HepG2 (cell line): Measurements from ENCODE around the gene PKP4. TPM values are rescaled to one million over a fixed set of nuclear protein-coding genes. Genes with fewer than 3 reads are reported as not detected.
A peak's percentile ranks its signal among the peaks of the same experiment; 100 is the strongest.

Experiments
- ARID2 ChIP-seq: sonication (generic); formaldehyde crosslinking; IDR thresholded peaks from 2 replicates; pipeline ENCODE4 v1.8.1; 2022; ENCODE audit warnings: mild to moderate bottlenecking, missing genetic modification reagents, borderline replicate concordance
- ATRX ChIP-seq: sonication (generic); formaldehyde crosslinking; IDR thresholded peaks from 2 replicates; pipeline ENCODE4 v1.4.0; 2020; ENCODE audit warnings: missing genetic modification reagents, borderline replicate concordance
- DZIP1 ChIP-seq: sonication (generic); formaldehyde crosslinking; IDR thresholded peaks from 2 replicates; pipeline ENCODE4 v1.5.0; 2020; ENCODE audit warnings: mild to moderate bottlenecking, missing genetic modification reagents
- GATAD2A ChIP-seq: IDR thresholded peaks from 2 replicates; pipeline ENCODE4 v1.6.1; 2016
- MIER3 ChIP-seq: IDR thresholded peaks from 2 replicates; pipeline ENCODE4 v1.6.1; 2016; ENCODE audit warnings: missing compliant biosample characterization, borderline replicate concordance
- MNT ChIP-seq: fragments of 450-650 bp; IDR thresholded peaks from 2 replicates; pipeline ENCODE4 v1.6.1; 2016
- NFATC3 ChIP-seq: sonication (generic); formaldehyde crosslinking; IDR thresholded peaks from 2 replicates; pipeline ENCODE4 v1.5.1; 2020; ENCODE audit warnings: mild to moderate bottlenecking, missing genetic modification reagents
- NFYC ChIP-seq: IDR thresholded peaks from 2 replicates; pipeline ENCODE4 v1.6.1; 2016; ENCODE audit warnings: missing genetic modification reagents, missing compliant biosample characterization
- RARG ChIP-seq: sonication (generic); formaldehyde crosslinking; IDR thresholded peaks from 2 replicates; pipeline ENCODE4 v1.4.0; 2020; ENCODE audit warnings: low read depth, mild to moderate bottlenecking, missing genetic modification reagents
- TBL1XR1 ChIP-seq: fragments of 150-350 bp; IDR thresholded peaks from 2 replicates; pipeline ENCODE4 v1.6.1; 2014; ENCODE audit warnings: borderline replicate concordance, low read length; ENCODE audit not compliant: partially characterized antibody
- ZFP41 ChIP-seq: sonication (generic); formaldehyde crosslinking; IDR thresholded peaks from 2 replicates; pipeline ENCODE4 v1.4.0; 2020; ENCODE audit warnings: mild to moderate bottlenecking, missing genetic modification reagents, borderline replicate concordance
- ZFP90 ChIP-seq: sonication (generic); formaldehyde crosslinking; IDR thresholded peaks from 2 replicates; pipeline ENCODE4 v1.8.0; 2022; ENCODE audit warnings: missing genetic modification reagents, mild to moderate bottlenecking, inconsistent platforms, borderline replicate concordance
- ZNF253 ChIP-seq: sonication (generic); formaldehyde crosslinking; IDR thresholded peaks from 2 replicates; pipeline ENCODE4 v1.8.0; 2022; ENCODE audit warnings: mild to moderate bottlenecking, missing genetic modification reagents, borderline replicate concordance
- ZNF33A ChIP-seq: sonication (generic); formaldehyde crosslinking; IDR thresholded peaks from 2 replicates; pipeline ENCODE4 v1.5.1; 2020; ENCODE audit warnings: missing genetic modification reagents, mild to moderate bottlenecking, moderate library complexity, borderline replicate concordance
- ZNF556 ChIP-seq: sonication (generic); formaldehyde crosslinking; IDR thresholded peaks from 2 replicates; pipeline ENCODE4 v1.4.0; 2020; ENCODE audit warnings: mild to moderate bottlenecking, missing genetic modification reagents, borderline replicate concordance
- ZSCAN9 ChIP-seq: IDR thresholded peaks from 2 replicates; pipeline ENCODE4 v1.6.1; 2016; ENCODE audit warnings: borderline replicate concordance
- polyA plus RNA-seq, 8 experiments: library from polyadenylated mRNA; depleted of rRNA in 3 of 8; stranded (reverse) in 7 of 8; unstranded in 1 of 8; fragments of >200 nt; fragmentation: Illumina TruSeq in 4 of 8; extraction: Trizol in 4 of 8; gene quantifications; 2 replicates each; pipeline versions ENCODE4 v1.2.1 to v1.2.3, GENCODE V29; 2011 to 2016; ENCODE audit warnings: low read depth in 4 of 8, missing spikeins in 1 of 8, mixed read lengths in 1 of 8; ENCODE audit not compliant: insufficient read depth in 1 of 8
- total RNA-seq, 5 experiments: library from RNA; depleted of rRNA; stranded (reverse); fragments of >200 nt; fragmentation: Illumina TruSeq; extraction: Trizol; gene quantifications; 2 replicates each; pipeline ENCODE4 v1.2.3, GENCODE V29; 2016; ENCODE audit warnings: low read depth in 1 of 5
- TF ChIP-seq, protein P1 (sequence below): sonication (generic); formaldehyde crosslinking; IDR thresholded peaks from 2 replicates; pipeline ENCODE4 v1.5.0; 2020; ENCODE audit warnings: missing genetic modification reagents, mild to moderate bottlenecking, borderline replicate concordance
- TF ChIP-seq, protein P2 (sequence below), 2 experiments: fragments of 450-650 bp in 1 of 2; sonication (generic) in 1 of 2; formaldehyde crosslinking; IDR thresholded peaks; 2 replicates each; pipeline versions ENCODE4 v1.5.0 to v1.8.0; 2020 to 2022; ENCODE audit warnings: mild to moderate bottlenecking in 1 of 2, missing genetic modification reagents in 1 of 2
- TF ChIP-seq, protein P3 (sequence below): sonication (generic); formaldehyde crosslinking; IDR thresholded peaks from 2 replicates; pipeline ENCODE4 v1.4.0; 2020; ENCODE audit warnings: missing genetic modification reagents, borderline replicate concordance

Gene PKP4
- total and polyA plus RNA-seq, 2 of the 13 experiments (the other 11 are each of a cell fraction or from before 2014, with no cell fraction given): 80.9 to 90.5 TPM

DNA sequence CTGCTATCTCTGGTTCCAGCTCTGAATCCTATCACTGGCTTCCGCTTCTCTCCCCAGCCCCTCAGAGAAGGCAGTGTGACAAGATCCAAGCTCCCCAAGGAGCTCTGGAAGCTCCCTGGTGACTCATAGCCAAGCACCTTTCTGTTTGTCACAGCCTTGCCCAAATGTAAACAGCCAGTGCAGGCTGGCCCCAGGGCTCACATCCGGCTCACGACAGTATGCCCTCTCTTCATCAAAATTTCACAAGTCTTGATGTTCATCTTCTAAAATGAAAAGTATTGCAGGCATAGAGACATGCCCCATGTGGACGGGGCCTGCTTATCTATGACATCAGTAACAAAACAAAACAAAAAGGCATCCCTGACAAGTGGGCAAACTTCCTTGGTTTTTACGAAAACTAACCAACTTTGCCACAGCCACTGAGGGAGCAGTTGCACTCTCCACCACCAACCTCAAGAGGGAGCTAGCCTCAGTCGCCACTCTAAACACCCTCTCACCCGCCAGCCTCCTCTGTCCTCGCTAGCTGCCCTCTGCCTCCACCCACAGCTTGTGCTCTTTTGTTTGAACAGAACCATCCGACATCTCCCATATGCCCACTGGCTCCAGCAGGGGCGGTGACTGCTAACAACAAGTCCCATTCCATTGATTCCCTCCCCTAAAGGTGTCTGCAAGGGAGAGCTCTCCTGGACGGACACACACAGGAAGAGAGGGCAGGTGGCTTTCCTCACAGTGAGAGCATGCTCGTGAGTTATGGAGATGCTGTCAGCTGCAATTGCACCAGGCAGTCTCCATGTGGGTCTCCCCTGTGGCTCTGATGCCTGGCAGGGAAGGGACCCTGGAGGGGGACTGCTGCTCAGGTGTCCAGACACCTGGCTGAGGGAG lies 267.4 kb downstream of the PKP4 start (continued):
- TF ChIP-seq DZIP1 (CRISPR knock-in tag): no peak
- TF ChIP-seq ZNF556 (CRISPR knock-in tag): no peak
- TF ChIP-seq, protein P1, sequence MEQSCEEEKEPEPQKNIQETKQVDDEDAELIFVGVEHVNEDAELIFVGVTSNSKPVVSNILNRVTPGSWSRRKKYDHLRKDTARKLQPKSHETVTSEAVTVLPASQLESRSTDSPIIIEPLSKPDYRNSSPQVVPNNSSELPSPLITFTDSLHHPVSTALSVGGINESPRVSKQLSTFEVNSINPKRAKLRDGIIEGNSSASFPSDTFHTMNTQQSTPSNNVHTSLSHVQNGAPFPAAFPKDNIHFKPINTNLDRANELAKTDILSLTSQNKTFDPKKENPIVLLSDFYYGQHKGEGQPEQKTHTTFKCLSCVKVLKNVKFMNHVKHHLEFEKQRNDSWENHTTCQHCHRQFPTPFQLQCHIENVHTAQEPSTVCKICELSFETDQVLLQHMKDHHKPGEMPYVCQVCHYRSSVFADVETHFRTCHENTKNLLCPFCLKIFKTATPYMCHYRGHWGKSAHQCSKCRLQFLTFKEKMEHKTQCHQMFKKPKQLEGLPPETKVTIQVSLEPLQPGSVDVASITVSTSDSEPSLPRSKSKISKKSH (CRISPR knock-in tag): no peak
- no peak for TF ChIP-seq ZFP41 (CRISPR knock-in tag)
- TF ChIP-seq TBL1XR1: no peak
- TF ChIP-seq GATAD2A (CRISPR knock-in tag): peak; percentile 70
- TF ChIP-seq, protein P2, sequence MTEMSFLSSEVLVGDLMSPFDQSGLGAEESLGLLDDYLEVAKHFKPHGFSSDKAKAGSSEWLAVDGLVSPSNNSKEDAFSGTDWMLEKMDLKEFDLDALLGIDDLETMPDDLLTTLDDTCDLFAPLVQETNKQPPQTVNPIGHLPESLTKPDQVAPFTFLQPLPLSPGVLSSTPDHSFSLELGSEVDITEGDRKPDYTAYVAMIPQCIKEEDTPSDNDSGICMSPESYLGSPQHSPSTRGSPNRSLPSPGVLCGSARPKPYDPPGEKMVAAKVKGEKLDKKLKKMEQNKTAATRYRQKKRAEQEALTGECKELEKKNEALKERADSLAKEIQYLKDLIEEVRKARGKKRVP (CRISPR knock-in tag; IDR thresholded peaks at IDR 0.05): no peak; a peak in 1 of 4 replicates
- no peak for TF ChIP-seq NFYC
- TF ChIP-seq ZFP90 (CRISPR knock-in tag): no peak
- no peak; the same call in 1 of the 2 replicates for TF ChIP-seq ARID2 (CRISPR knock-in tag)
- TF ChIP-seq ATRX: no peak
- no peak for TF ChIP-seq ZNF253
- no peak for TF ChIP-seq MIER3
- TF ChIP-seq ZNF33A (CRISPR knock-in tag): no peak
- 0 out of 2 replicates have a peak, but pooled peaks have one; percentile 21 for TF ChIP-seq ZSCAN9 (CRISPR knock-in tag)
- TF ChIP-seq, protein P3, sequence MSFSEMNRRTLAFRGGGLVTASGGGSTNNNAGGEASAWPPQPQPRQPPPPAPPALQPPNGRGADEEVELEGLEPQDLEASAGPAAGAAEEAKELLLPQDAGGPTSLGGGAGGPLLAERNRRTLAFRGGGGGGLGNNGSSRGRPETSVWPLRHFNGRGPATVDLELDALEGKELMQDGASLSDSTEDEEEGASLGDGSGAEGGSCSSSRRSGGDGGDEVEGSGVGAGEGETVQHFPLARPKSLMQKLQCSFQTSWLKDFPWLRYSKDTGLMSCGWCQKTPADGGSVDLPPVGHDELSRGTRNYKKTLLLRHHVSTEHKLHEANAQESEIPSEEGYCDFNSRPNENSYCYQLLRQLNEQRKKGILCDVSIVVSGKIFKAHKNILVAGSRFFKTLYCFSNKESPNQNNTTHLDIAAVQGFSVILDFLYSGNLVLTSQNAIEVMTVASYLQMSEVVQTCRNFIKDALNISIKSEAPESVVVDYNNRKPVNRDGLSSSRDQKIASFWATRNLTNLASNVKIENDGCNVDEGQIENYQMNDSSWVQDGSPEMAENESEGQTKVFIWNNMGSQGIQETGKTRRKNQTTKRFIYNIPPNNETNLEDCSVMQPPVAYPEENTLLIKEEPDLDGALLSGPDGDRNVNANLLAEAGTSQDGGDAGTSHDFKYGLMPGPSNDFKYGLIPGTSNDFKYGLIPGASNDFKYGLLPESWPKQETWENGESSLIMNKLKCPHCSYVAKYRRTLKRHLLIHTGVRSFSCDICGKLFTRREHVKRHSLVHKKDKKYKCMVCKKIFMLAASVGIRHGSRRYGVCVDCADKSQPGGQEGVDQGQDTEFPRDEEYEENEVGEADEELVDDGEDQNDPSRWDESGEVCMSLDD (CRISPR knock-in tag): no peak
- no peak for TF ChIP-seq NFATC3
- TF ChIP-seq MNT: no peak
- TF ChIP-seq RARG: no peak
